Colonic mucosa (tissue), 4 donors: ENCODE measurements around the gene AIPL1. TPM values are rescaled to one million over a fixed set of nuclear protein-coding genes. Genes with fewer than 3 reads are reported as not detected.
"Not testable (repeated sequence)": the region's sequence is repeated elsewhere in the genome, so short reads cannot be mapped to it uniquely, and the experiment has no call there.

Source experiments
- DNase-seq: peaks from one replicate; pipeline ENCODE4 v3.0.0-alpha.2; 2020
- H3K27ac ChIP-seq: fragments of 200-600 bp; one replicate; pipeline ENCODE4 v1.8.0; 2021
- H3K27me3 ChIP-seq: fragments of 200-600 bp; one replicate; pipeline ENCODE4 v1.8.0; 2021
- H3K36me3 ChIP-seq: fragments of 200-600 bp; one replicate; pipeline ENCODE4 v1.8.0; 2021
- H3K4me1 ChIP-seq: fragments of 200-600 bp; one replicate; pipeline ENCODE4 v1.8.0; 2021; ENCODE audit warnings: mild to moderate bottlenecking
- H3K4me3 ChIP-seq: fragments of 200-600 bp; one replicate; pipeline ENCODE4 v1.8.0; 2021
- H3K9ac ChIP-seq, 2 donors: one replicate each; pipeline ENCODE4 v1.7.0; 2013; ENCODE audit warnings: control low read depth in 2 of 2, low read depth in 2 of 2, low read length in 2 of 2
- H3K9me3 ChIP-seq: fragments of 200-600 bp; one replicate; pipeline ENCODE4 v1.8.0; 2021
- CTCF ChIP-seq: fragments of 200-600 bp; IDR thresholded peaks from one replicate; pipeline ENCODE4 v1.8.0; 2022; ENCODE audit warnings: antibody characterized with exemption, mild to moderate bottlenecking
- intact Hi-C: fragments of 100-400 bp; cut with DNase I; formaldehyde crosslinking; loops from one replicate; pipeline ENCODE4 v1.14.1; 2022
- total RNA-seq, 2 donors: library from RNA; stranded (reverse); fragmentation: NEBNext Ultra II Directional in 1 of 2; extraction: Animal tissue kit (Norgen Biotek cat#: 25700) in 1 of 2; gene quantifications; one replicate each; pipeline ENCODE4 v1.2.1, GENCODE V29; 2021
- donor health status: healthy.
- donor health status: DM: no; HTN: no; CAD: no.
- donor health status: DM: no; HTN: no; CAD: no.

The AIPL1 gene
- total RNA-seq = not detected

GRCh38 chr17:6435051-6435450 lies at the start of gene AIPL1:
Gene AIPL1 (minus strand): TSS chr17:6435121. CDS start chr17:6435104, 17 bp downstream.
- Histone ChIP-seq H3K9ac (no peak within 1 kb of the TSS), H3K36me3 (no peaks in the 10 kb centered on the region), H3K4me1 (no peaks in the 10 kb centered on the region), H3K4me3 (no peak within 1 kb of the TSS), H3K9me3 (no peaks in the 10 kb centered on the region), H3K27me3 (no peaks in the 10 kb centered on the region), H3K27ac (no peak within 1 kb of the TSS)
- no peak for DNase-seq
- intact Hi-C loops = loop anchor here (5.0 kb wide), 1 partner anchor 843 kb away; no protein-coding TSS in a partner anchor
- TF ChIP-seq CTCF = no peak

GRCh38 chr17:6483507-6483906 lies 48.6 kb upstream of the AIPL1 start:
- no peak overlapping the region for H3K9ac ChIP-seq
- no peak overlapping the region for H3K27ac ChIP-seq
- intact Hi-C loops = no loop called here
- no peaks in the 10 kb centered on the region for H3K9me3 ChIP-seq
- no peaks in the 10 kb centered on the region for H3K4me1 ChIP-seq
- TF ChIP-seq CTCF = no peak
- no peaks in the 10 kb centered on the region for H3K36me3 ChIP-seq
- no peak for DNase-seq
- no peak overlapping the region for H3K4me3 ChIP-seq
- H3K27me3 ChIP-seq = no peaks in the 10 kb centered on the region

GRCh38 chr17:6482796-6483195 lies 47.9 kb upstream of the AIPL1 start:
- H3K9ac ChIP-seq, H3K27me3 ChIP-seq, H3K36me3 ChIP-seq, DNase-seq, H3K27ac ChIP-seq, H3K4me3 ChIP-seq, intact Hi-C loops, H3K9me3 ChIP-seq, H3K4me1 ChIP-seq: not testable (repeated sequence)

GRCh38 chr17:6482105-6482455 lies 47.2 kb upstream of the AIPL1 start:
- Histone ChIP-seq H3K4me1 (no peaks in the 10 kb centered on the region), H3K9me3 (no peaks in the 10 kb centered on the region), H3K27ac (no peak overlapping the region), H3K9ac (no peak overlapping the region), H3K27me3 (no peaks in the 10 kb centered on the region), H3K4me3 (no peak overlapping the region), H3K36me3 (no peaks in the 10 kb centered on the region)
- no peak for DNase-seq
- TF ChIP-seq CTCF = no peak
- intact Hi-C loops = no loop called here

- Histone ChIP-seq H3K4me3 (no peak overlapping the region), H3K9ac (no peak overlapping the region), H3K27ac (no peak overlapping the region), H3K27me3 (no peaks in the 10 kb centered on the region), H3K4me1 (no peaks in the 10 kb centered on the region), H3K36me3 (no peaks in the 10 kb centered on the region), H3K9me3 (no peaks in the 10 kb centered on the region)
- intact Hi-C loops = no loop called here
- no peak for TF ChIP-seq CTCF
- DNase-seq = no peak
These were observed 45.4 kb upstream of the AIPL1 start for GRCh38 chr17:6480303-6480675.

- Histone ChIP-seq H3K36me3 (no peaks in the 10 kb centered on the region), H3K4me3 (no peak overlapping the region), H3K9me3 (no peaks in the 10 kb centered on the region), H3K27ac (no peak overlapping the region), H3K9ac (no peak overlapping the region), H3K4me1 (no peaks in the 10 kb centered on the region), H3K27me3 (no peaks in the 10 kb centered on the region)
- intact Hi-C loops = loop anchor here (10.0 kb wide), 1 partner anchor 85 kb away; no protein-coding TSS in a partner anchor
- no peak for TF ChIP-seq CTCF
- no peak for DNase-seq
These were observed 44.8 kb upstream of the AIPL1 start for GRCh38 chr17:6479622-6480302.
